Measurements from ENCODE around the gene DHX15.

DNA sequence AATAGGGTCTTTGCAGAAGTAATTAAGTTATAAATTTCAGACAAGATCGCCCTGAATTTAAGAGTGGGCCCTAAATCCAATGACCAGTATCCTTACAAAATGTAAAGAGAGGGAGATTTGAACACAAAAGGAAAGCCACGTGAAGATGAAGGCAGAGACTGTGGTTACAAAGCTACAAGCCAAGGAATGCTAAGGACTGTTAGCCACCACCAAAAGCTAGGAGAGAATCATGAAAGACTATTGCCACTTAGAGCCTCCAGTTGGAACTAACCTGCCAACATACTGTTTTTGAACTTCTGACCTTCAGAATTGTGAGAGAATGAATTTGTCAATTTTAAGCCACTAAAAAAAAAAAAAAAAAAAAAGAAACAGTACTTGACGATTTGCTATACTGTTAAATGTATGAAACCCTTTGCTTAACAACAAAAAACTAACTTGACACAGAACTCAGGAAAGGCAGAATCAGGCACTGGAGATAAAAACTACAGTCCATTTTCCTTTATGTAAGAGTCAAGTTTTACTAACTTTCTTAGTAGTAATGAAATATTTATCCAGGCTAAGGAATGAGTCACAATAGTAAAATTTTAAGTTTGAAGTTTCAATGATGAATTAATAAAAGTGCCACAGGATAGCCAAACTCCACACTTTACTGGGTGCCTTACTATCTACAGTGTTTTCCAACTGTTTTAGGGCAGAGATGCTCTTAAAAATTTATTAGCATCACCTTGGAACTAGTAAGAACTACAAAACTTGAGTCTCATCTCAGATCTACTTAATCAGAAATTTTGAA is 25.1 kb downstream of the DHX15 start:
- TF ChIP-seq, protein P1, sequence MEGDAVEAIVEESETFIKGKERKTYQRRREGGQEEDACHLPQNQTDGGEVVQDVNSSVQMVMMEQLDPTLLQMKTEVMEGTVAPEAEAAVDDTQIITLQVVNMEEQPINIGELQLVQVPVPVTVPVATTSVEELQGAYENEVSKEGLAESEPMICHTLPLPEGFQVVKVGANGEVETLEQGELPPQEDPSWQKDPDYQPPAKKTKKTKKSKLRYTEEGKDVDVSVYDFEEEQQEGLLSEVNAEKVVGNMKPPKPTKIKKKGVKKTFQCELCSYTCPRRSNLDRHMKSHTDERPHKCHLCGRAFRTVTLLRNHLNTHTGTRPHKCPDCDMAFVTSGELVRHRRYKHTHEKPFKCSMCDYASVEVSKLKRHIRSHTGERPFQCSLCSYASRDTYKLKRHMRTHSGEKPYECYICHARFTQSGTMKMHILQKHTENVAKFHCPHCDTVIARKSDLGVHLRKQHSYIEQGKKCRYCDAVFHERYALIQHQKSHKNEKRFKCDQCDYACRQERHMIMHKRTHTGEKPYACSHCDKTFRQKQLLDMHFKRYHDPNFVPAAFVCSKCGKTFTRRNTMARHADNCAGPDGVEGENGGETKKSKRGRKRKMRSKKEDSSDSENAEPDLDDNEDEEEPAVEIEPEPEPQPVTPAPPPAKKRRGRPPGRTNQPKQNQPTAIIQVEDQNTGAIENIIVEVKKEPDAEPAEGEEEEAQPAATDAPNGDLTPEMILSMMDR (IDR thresholded peaks at IDR 0.05), result no peak
- no peak for TF ChIP-seq POLR2A (IDR thresholded peaks at IDR 0.05)

All from testis (tissue), 2 donors.